H9 (cell line): ENCODE measurements around the gene P2RY12. TPM values are rescaled to one million over a fixed set of nuclear protein-coding genes. Genes with fewer than 3 reads are reported as not detected.

Source experiments
- DNase-seq: peaks from one replicate; pipeline ENCODE4 v3.0.0-alpha.2; 2017
- H2AFZ ChIP-seq: one replicate; pipeline ENCODE4 v1.6.1; 2013; ENCODE audit warnings: mild to moderate bottlenecking, low read length, control low read depth, moderate library complexity
- H2AK5ac ChIP-seq: 2 replicates; pipeline ENCODE4 v1.6.1; 2013; ENCODE audit warnings: low read length, control low read depth, mixed read lengths; ENCODE audit not compliant: insufficient read length
- H2BK120ac ChIP-seq: one replicate; pipeline ENCODE4 v1.6.1; 2013; ENCODE audit warnings: low read depth, mild to moderate bottlenecking, low read length, control low read depth, inconsistent platforms; ENCODE audit not compliant: poor library complexity, severe bottlenecking
- H2BK12ac ChIP-seq: 2 replicates; pipeline ENCODE4 v1.6.1; 2013; ENCODE audit warnings: low read length, control low read depth, mixed read lengths, low read depth; ENCODE audit not compliant: insufficient read length
- H2BK15ac ChIP-seq: 2 replicates; pipeline ENCODE4 v1.6.1; 2013; ENCODE audit warnings: low read depth, low read length, control low read depth
- H2BK20ac ChIP-seq: one replicate; pipeline ENCODE4 v1.6.1; 2013; ENCODE audit warnings: low read depth, mild to moderate bottlenecking, low read length, control low read depth, inconsistent platforms; ENCODE audit not compliant: poor library complexity, severe bottlenecking
- H2BK5ac ChIP-seq: 2 replicates; pipeline ENCODE4 v1.6.1; 2013; ENCODE audit warnings: low read length, control low read depth, mixed read lengths; ENCODE audit not compliant: insufficient read length
- H3K14ac ChIP-seq: 2 replicates; pipeline ENCODE4 v1.6.1; 2013; ENCODE audit warnings: low read length, control low read depth; ENCODE audit not compliant: insufficient read depth
- H3K18ac ChIP-seq: 2 replicates; pipeline ENCODE4 v1.6.1; 2013; ENCODE audit warnings: low read depth, mild to moderate bottlenecking, mixed read lengths, low read length, control low read depth; ENCODE audit not compliant: insufficient read length
- H3K23ac ChIP-seq: 2 replicates; pipeline ENCODE4 v1.6.1; 2013; ENCODE audit warnings: low read length, control low read depth, mixed read lengths, low read depth; ENCODE audit not compliant: insufficient read length
- H3K23me2 ChIP-seq: 2 replicates; pipeline ENCODE4 v1.6.1; 2013; ENCODE audit warnings: low read depth, mild to moderate bottlenecking, mixed read lengths, low read length, control low read depth; ENCODE audit not compliant: insufficient read length, poor library complexity, severe bottlenecking
- H3K27ac ChIP-seq: 2 replicates; pipeline ENCODE4 v1.5.1; 2013; ENCODE audit warnings: low read length, control low read depth, mixed read lengths, low read depth; ENCODE audit not compliant: insufficient read length
- H3K27me3 ChIP-seq: 2 replicates; pipeline ENCODE4 v1.6.1; 2013; ENCODE audit warnings: low read length, control low read depth, inconsistent platforms; ENCODE audit not compliant: insufficient read depth
- H3K4ac ChIP-seq: 2 replicates; pipeline ENCODE4 v1.6.1; 2013; ENCODE audit warnings: low read depth, mild to moderate bottlenecking, control low read depth, inconsistent platforms, low read length, moderate library complexity
- H3K4me1 ChIP-seq: 2 replicates; pipeline ENCODE4 v1.6.1; 2013; ENCODE audit warnings: low read length, control low read depth, inconsistent platforms; ENCODE audit not compliant: insufficient read depth
- H3K4me2 ChIP-seq: 2 replicates; pipeline ENCODE4 v1.6.1; 2013; ENCODE audit warnings: low read length, control low read depth, mixed read lengths; ENCODE audit not compliant: insufficient read length, insufficient read depth
- H3K56ac ChIP-seq: 2 replicates; pipeline ENCODE4 v1.6.1; 2013; ENCODE audit warnings: low read depth, mild to moderate bottlenecking, mixed read lengths, low read length, control low read depth; ENCODE audit not compliant: insufficient read length
- H3K79me1 ChIP-seq: 2 replicates; pipeline ENCODE4 v1.6.1; 2013; ENCODE audit warnings: low read depth, mild to moderate bottlenecking, moderate library complexity, low read length, control low read depth, inconsistent platforms; ENCODE audit not compliant: insufficient read depth, poor library complexity, severe bottlenecking
- H3K79me2 ChIP-seq: 2 replicates; pipeline ENCODE4 v1.6.1; 2013; ENCODE audit warnings: low read length, control low read depth, inconsistent platforms; ENCODE audit not compliant: insufficient read depth
- H3K9ac ChIP-seq: 2 replicates; pipeline ENCODE4 v1.6.1; 2013; ENCODE audit warnings: low read length, control low read depth, mixed read lengths; ENCODE audit not compliant: insufficient read length; ENCODE audit errors: extremely low read depth
- H3K9me3 ChIP-seq: one replicate; pipeline ENCODE4 v1.6.1; 2013; ENCODE audit warnings: low read depth, low read length, inconsistent platforms; ENCODE audit not compliant: control insufficient read depth
- H3T11ph ChIP-seq: one replicate; pipeline ENCODE4 v1.6.1; 2013; ENCODE audit warnings: mild to moderate bottlenecking, low read length, control low read depth, inconsistent platforms
- H4K20me1 ChIP-seq: one replicate; pipeline ENCODE4 v1.6.1; 2013; ENCODE audit not compliant: control insufficient read depth, insufficient read length, insufficient read depth
- H4K5ac ChIP-seq: 2 replicates; pipeline ENCODE4 v1.6.1; 2013; ENCODE audit warnings: low read depth, mild to moderate bottlenecking, mixed read lengths, low read length, control low read depth; ENCODE audit not compliant: insufficient read length
- H4K8ac ChIP-seq: replicated peaks from 2 replicates; pipeline ENCODE4 v1.6.1; 2013; ENCODE audit warnings: low read length, control low read depth, mixed read lengths, low read depth; ENCODE audit not compliant: insufficient read length
- H4K91ac ChIP-seq: 2 replicates; pipeline ENCODE4 v1.6.1; 2013; ENCODE audit warnings: low read depth, mild to moderate bottlenecking, moderate library complexity, mixed read lengths, low read length, control low read depth; ENCODE audit not compliant: insufficient read length
- H3K27ac Mint-ChIP-seq, 3 experiments: 2 replicates in 2 of 3; 3 replicates in 1 of 3; pipeline ENCODE4 v1.8.0; 2020 to 2021; ENCODE audit warnings: mixed read lengths in 3 of 3, mild to moderate bottlenecking in 1 of 3, moderate library complexity in 1 of 3
- H3K27me3 Mint-ChIP-seq: 2 replicates; pipeline ENCODE4 v1.8.0; 2021; ENCODE audit warnings: low read depth, mild to moderate bottlenecking, moderate library complexity, mixed read lengths
- H3K36me3 Mint-ChIP-seq, 3 experiments: 2 replicates in 2 of 3; 3 replicates in 1 of 3; pipeline ENCODE4 v1.8.0; 2020 to 2021; ENCODE audit warnings: low read depth in 3 of 3, mixed read lengths in 3 of 3; ENCODE audit not compliant: insufficient read depth in 1 of 3
- H3K4me1 Mint-ChIP-seq, 2 experiments: 2 replicates each; pipeline ENCODE4 v1.8.0; 2020; ENCODE audit warnings: mixed read lengths in 2 of 2
- H3K4me3 Mint-ChIP-seq, 2 experiments: 2 replicates in 1 of 2; 3 replicates in 1 of 2; pipeline ENCODE4 v1.8.0; 2020 to 2021; ENCODE audit warnings: mild to moderate bottlenecking in 2 of 2, mixed read lengths in 2 of 2, moderate library complexity in 1 of 2
- H3K9me3 Mint-ChIP-seq, 2 experiments: 2 replicates in 1 of 2; 3 replicates in 1 of 2; pipeline ENCODE4 v1.8.0; 2020; ENCODE audit warnings: mild to moderate bottlenecking in 2 of 2, mixed read lengths in 2 of 2, moderate library complexity in 1 of 2
- CTCF ChIP-seq: fragments of 200-600 bp; sonication (generic); conservative IDR thresholded peaks from 3 replicates; pipeline ENCODE4 v1.8.0; 2021; ENCODE audit warnings: antibody characterized with exemption, mild to moderate bottlenecking
- WGBS: extraction: QIAGEN DNeasy Blood & Tissue Kit; methylation state at CpG from one replicate; pipeline ENCODE4 v1.1.7; 2013; ENCODE audit warnings: missing lambda C conversion rate, low lambda C conversion rate, mixed read lengths; ENCODE audit not compliant: insufficient read length; ENCODE audit errors: extremely low coverage; 5-methylcytosine and 5-hydroxymethylcytosine counted together
- total RNA-seq: library from RNA; stranded (reverse); gene quantifications from 2 replicates; pipeline ENCODE4 v1.2.1, GENCODE V29; 2021

P2RY12 gene
- total RNA-seq, 1 experiment from 2014 or later = not detected

GRCh38 chr3:151330379-151330778 is 54.2 kb downstream of the P2RY12 start:
- Histone ChIP-seq H4K5ac (no peak overlapping the region), H3K23ac (no peak overlapping the region), H3K27me3 (no peaks in the 10 kb centered on the region), H2BK15ac (no peak overlapping the region), H3K79me1 (no peaks in the 10 kb centered on the region), H2AK5ac (no peak overlapping the region), H3K4me1 (no peaks in the 10 kb centered on the region), H2BK120ac (no peak overlapping the region), H3K27ac (no peak overlapping the region), H2BK12ac (no peak overlapping the region), H2BK5ac (no peak overlapping the region), H3K9me3 (no peaks in the 10 kb centered on the region), H3K4ac (no peak overlapping the region), H3T11ph (no peak overlapping the region), H2BK20ac (no peak overlapping the region), H3K56ac (no peak overlapping the region), H2AFZ (no peak overlapping the region), H4K91ac (no peak overlapping the region), H3K23me2 (no peaks in the 10 kb centered on the region), H4K8ac (no peak overlapping the region), H4K20me1 (no peaks in the 10 kb centered on the region), H3K4me2 (no peak overlapping the region), H3K14ac (no peak overlapping the region), H3K18ac (no peak overlapping the region), H3K9ac (no peak overlapping the region), H3K79me2 (no peaks in the 10 kb centered on the region)
- WGBS = no CpG with 5 or more reads among the region's 4 CpGs
- 0 out of 7 replicates have a peak overlapping the region, but pooled peaks of 1 of the 3 experiments have one; percentile 16 for H3K27ac Mint-ChIP-seq
- no peak overlapping the region for H3K4me3 Mint-ChIP-seq
- no peak for DNase-seq
- H3K9me3 Mint-ChIP-seq = no peaks in the 10 kb centered on the region
- H3K4me1 Mint-ChIP-seq = peaks cover 2 to 8% of the 10 kb centered on the region in 2 experiments
- TF ChIP-seq CTCF = no peak
- H3K36me3 Mint-ChIP-seq = no peaks in the 10 kb centered on the region
- H3K27me3 Mint-ChIP-seq = no peaks in the 10 kb centered on the region
